ENCODE measurements around the gene LHFPL6.

DNA sequence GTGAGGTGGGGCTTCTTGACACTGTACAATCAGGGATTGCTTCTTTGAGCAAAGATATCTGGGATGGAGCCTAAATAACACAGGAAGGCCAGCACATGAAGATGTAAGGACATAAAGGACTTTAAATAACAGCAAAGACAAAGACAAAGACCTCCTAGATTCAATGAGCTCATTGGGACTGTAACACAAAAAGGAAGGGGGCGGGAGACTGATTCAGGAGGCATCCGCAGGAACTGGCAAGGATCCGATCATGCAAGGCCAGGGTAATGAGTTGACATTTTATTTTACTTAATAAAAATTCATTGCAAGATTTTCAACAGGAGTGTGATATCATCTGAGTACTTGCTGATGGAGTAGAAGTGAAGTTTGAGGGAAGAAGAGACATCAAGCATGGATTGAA lies 121.5 kb downstream of the LHFPL6 start:
- TF ChIP-seq CTCF (IDR thresholded peaks at IDR 0.05; ENCODE audit: low read length): no peak
- TF ChIP-seq EZH2 (IDR thresholded peaks at IDR 0.05; ENCODE audit: borderline replicate concordance, low read length): no peak

Data from OCI-LY1 (cell line).